Neural progenitor cell (in vitro differentiated cells): ENCODE results near the gene PCGF5. TPM values are rescaled to one million over a fixed set of nuclear protein-coding genes. Genes with fewer than 3 reads are reported as not detected.

Source experiments
- DNase-seq: peaks from one replicate; pipeline ENCODE4 v3.0.0-alpha.2; 2016; ENCODE audit warnings: low spot score
- H2AFZ ChIP-seq: fragments of 200-600 bp; sonication (generic); replicated peaks from 2 replicates; pipeline ENCODE4 v1.6.1; 2016; ENCODE audit warnings: antibody characterized with exemption
- H3F3A ChIP-seq: fragments of 200-600 bp; sonication (generic); 2 replicates; pipeline ENCODE4 v1.6.1; 2016; ENCODE audit warnings: antibody characterized with exemption, low read depth
- H3K27ac ChIP-seq: fragments of 200-600 bp; sonication (generic); 2 replicates; pipeline ENCODE4 v1.5.1; 2016; ENCODE audit warnings: mild to moderate bottlenecking
- H3K27me3 ChIP-seq: fragments of 200-600 bp; sonication (generic); 2 replicates; pipeline ENCODE4 v1.6.1; 2016; ENCODE audit warnings: mild to moderate bottlenecking, moderate library complexity
- H3K36me3 ChIP-seq: fragments of 200-600 bp; sonication (generic); 2 replicates; pipeline ENCODE4 v1.5.1; 2016
- H3K4me1 ChIP-seq: fragments of 200-600 bp; sonication (generic); 2 replicates; pipeline ENCODE4 v1.6.1; 2016; ENCODE audit warnings: mixed run types
- H3K4me2 ChIP-seq: fragments of 200-600 bp; sonication (generic); 2 replicates; pipeline ENCODE4 v1.6.1; 2016
- H3K4me3 ChIP-seq: fragments of 200-600 bp; sonication (generic); 2 replicates; pipeline ENCODE4 v1.5.1; 2016
- H3K79me2 ChIP-seq: fragments of 200-600 bp; sonication (generic); 2 replicates; pipeline ENCODE4 v1.6.1; 2016; ENCODE audit warnings: low read depth
- H3K9ac ChIP-seq: fragments of 200-600 bp; sonication (generic); 2 replicates; pipeline ENCODE4 v1.6.1; 2016
- H3K9me3 ChIP-seq: fragments of 200-600 bp; sonication (generic); 2 replicates; pipeline ENCODE4 v1.5.1; 2016; ENCODE audit warnings: low read depth
- H4K20me1 ChIP-seq: fragments of 200-600 bp; sonication (generic); 2 replicates; pipeline ENCODE4 v1.6.1; 2016; ENCODE audit warnings: low read depth
- H3K27ac Mint-ChIP-seq: 3 replicates; pipeline ENCODE4 v1.8.0; 2021; ENCODE audit warnings: mixed read lengths
- H3K27me3 Mint-ChIP-seq: 2 replicates; pipeline ENCODE4 v1.8.0; 2022; ENCODE audit warnings: low read depth, mild to moderate bottlenecking, inconsistent platforms, moderate library complexity, mixed read lengths; ENCODE audit not compliant: insufficient read depth
- H3K36me3 Mint-ChIP-seq: 3 replicates; pipeline ENCODE4 v1.8.0; 2021; ENCODE audit warnings: mixed read lengths
- H3K4me1 Mint-ChIP-seq: 3 replicates; pipeline ENCODE4 v1.8.0; 2021; ENCODE audit warnings: mixed read lengths
- H3K4me3 Mint-ChIP-seq: 3 replicates; pipeline ENCODE4 v1.8.0; 2021; ENCODE audit warnings: mild to moderate bottlenecking, moderate library complexity, mixed read lengths
- H3K9me3 Mint-ChIP-seq: 3 replicates; pipeline ENCODE4 v1.8.0; 2020; ENCODE audit warnings: mixed read lengths
- EZH2 ChIP-seq: fragments of 200-600 bp; sonication (generic); IDR thresholded peaks from 2 replicates; pipeline ENCODE4 v1.6.1; 2017; ENCODE audit warnings: antibody characterized with exemption, mild to moderate bottlenecking, moderate library complexity
- EZH2phosphoT487 ChIP-seq: fragments of 200-600 bp; sonication (generic); IDR thresholded peaks from 2 replicates; pipeline ENCODE4 v1.6.1; 2017; ENCODE audit warnings: antibody characterized with exemption
- total RNA-seq: library from RNA; depleted of rRNA; stranded (reverse); fragments of >200 nt; gene quantifications from 2 replicates; pipeline ENCODE4 v1.2.3, GENCODE V29; 2015; ENCODE audit warnings: low replicate concordance
- TF ChIP-seq, protein P1 (sequence below): fragments of 200-600 bp; sonication (generic); IDR thresholded peaks from 2 replicates; pipeline ENCODE4 v1.5.1; 2017; ENCODE audit warnings: antibody characterized with exemption, mild to moderate bottlenecking

Gene PCGF5
- 3.8 and 6.1 TPM in 2 replicates for total RNA-seq

DNA sequence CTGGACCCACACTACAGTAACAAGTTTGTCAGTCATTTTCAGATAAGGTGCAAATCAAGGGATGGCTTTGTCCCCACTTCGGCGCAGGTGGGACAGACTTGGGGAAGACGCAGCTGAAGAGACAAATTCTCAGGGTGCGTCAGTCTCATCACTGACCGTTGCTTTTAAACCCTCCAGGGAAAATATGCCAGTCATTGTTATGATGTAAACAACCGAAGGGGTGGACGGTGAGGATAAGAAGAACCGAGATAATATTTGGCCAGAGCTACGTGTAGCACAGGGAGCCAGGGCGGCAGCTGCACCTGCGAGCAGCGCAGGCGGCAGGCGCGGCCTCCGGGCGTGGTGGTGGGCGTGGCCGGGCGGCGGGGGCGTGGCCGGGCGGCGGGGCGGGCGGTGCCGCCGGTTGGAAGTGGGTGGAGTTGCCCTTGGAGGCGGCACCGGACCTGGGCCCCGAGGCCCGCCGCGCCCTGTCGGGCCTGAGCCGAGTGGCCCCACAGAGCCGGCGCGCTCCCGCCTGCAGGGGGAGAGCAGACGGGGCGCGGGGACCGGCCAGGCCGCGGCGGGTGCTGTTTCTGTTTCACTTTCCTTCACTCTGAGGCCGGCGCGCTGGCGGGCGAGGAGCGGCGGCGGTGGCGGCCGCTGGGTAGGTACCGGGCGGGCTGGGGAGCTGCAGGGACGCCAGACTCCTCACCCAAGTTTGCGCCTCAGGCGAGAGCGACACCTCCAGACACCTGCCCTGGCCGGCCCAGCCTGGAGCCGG is at the start of gene PCGF5:
Gene PCGF5 (plus strand): TSS at position 470 of the 760 bp plus-strand sequence. CDS start 2,209 bp downstream, outside the sequence.
- H3K79me2 ChIP-seq = no peaks in the 10 kb centered on the region
- H3K27me3 ChIP-seq = peaks cover 78% of the 10 kb centered on the region
- TF ChIP-seq, protein P1, sequence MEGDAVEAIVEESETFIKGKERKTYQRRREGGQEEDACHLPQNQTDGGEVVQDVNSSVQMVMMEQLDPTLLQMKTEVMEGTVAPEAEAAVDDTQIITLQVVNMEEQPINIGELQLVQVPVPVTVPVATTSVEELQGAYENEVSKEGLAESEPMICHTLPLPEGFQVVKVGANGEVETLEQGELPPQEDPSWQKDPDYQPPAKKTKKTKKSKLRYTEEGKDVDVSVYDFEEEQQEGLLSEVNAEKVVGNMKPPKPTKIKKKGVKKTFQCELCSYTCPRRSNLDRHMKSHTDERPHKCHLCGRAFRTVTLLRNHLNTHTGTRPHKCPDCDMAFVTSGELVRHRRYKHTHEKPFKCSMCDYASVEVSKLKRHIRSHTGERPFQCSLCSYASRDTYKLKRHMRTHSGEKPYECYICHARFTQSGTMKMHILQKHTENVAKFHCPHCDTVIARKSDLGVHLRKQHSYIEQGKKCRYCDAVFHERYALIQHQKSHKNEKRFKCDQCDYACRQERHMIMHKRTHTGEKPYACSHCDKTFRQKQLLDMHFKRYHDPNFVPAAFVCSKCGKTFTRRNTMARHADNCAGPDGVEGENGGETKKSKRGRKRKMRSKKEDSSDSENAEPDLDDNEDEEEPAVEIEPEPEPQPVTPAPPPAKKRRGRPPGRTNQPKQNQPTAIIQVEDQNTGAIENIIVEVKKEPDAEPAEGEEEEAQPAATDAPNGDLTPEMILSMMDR = peak; percentile 38
- TF ChIP-seq EZH2 = peak; percentile 38
- peak; percentile 9 for TF ChIP-seq EZH2phosphoT487
- peaks cover 3% of the 10 kb centered on the region for H4K20me1 ChIP-seq
- H3K4me2 ChIP-seq = peak within 1 kb of the TSS; percentile 77
- peak; percentile 96 for DNase-seq
- H3K36me3 Mint-ChIP-seq = no peaks in the 10 kb centered on the region
- H2AFZ ChIP-seq = peak within 1 kb of the TSS; percentile 99
- H3K27ac Mint-ChIP-seq = no peak within 1 kb of the TSS
- H3K36me3 ChIP-seq = no peaks in the 10 kb centered on the region
- H3K4me1 Mint-ChIP-seq = peaks cover 14% of the 10 kb centered on the region
- peak within 1 kb of the TSS; percentile 94 for H3K4me3 Mint-ChIP-seq
- H3K27ac ChIP-seq = no peak within 1 kb of the TSS
- no peak within 1 kb of the TSS for H3K9ac ChIP-seq
- peak within 1 kb of the TSS; percentile 91 for H3K4me3 ChIP-seq
- H3K9me3 Mint-ChIP-seq = no peaks in the 10 kb centered on the region
- H3F3A ChIP-seq = no peaks in the 10 kb centered on the region
- peaks cover 19% of the 10 kb centered on the region for H3K27me3 Mint-ChIP-seq
- H3K4me1 ChIP-seq = peaks cover 4% of the 10 kb centered on the region
- no peaks in the 10 kb centered on the region for H3K9me3 ChIP-seq

DNA sequence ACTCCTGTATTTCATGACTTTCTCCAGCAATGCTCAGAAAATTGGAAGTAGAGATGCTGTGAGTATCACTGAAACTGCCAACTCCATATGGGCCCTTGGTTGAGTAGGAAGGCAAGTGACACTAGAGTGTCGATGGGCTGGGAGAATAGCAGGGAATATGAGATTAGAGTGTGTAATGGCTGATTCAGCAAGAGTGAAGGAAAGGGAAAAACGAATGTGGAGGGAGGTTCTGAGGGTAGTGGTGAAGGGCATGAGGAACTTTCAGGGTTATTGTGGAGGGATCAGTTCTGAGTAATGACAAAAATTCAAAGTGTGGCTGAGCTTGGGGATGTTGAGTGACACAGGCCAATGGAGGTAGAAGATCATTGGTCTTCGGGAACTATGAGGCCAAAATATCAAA is 49.0 kb upstream of the PCGF5 start:
- no peak overlapping the region for H3K4me3 Mint-ChIP-seq
- no peak for DNase-seq
- Histone ChIP-seq H3K27me3 (peaks cover 22% of the 10 kb centered on the region), H3K9ac (no peak overlapping the region), H4K20me1 (no peaks in the 10 kb centered on the region), H3K4me2 (no peak overlapping the region), H3K9me3 (no peaks in the 10 kb centered on the region), H3K27ac (no peak overlapping the region), H3F3A (no peaks in the 10 kb centered on the region), H3K4me3 (no peak overlapping the region), H2AFZ (no peak overlapping the region), H3K36me3 (no peaks in the 10 kb centered on the region), H3K4me1 (no peaks in the 10 kb centered on the region), H3K79me2 (no peaks in the 10 kb centered on the region)
- peaks cover 19% of the 10 kb centered on the region for H3K9me3 Mint-ChIP-seq
- no peak overlapping the region for H3K27ac Mint-ChIP-seq
- no peaks in the 10 kb centered on the region for H3K4me1 Mint-ChIP-seq
- H3K27me3 Mint-ChIP-seq = peaks cover 5% of the 10 kb centered on the region
- TF ChIP-seq EZH2phosphoT487 (no peak), EZH2 (no peak)
- TF ChIP-seq, protein P1 = no peak
- peaks cover 2% of the 10 kb centered on the region for H3K36me3 Mint-ChIP-seq

DNA sequence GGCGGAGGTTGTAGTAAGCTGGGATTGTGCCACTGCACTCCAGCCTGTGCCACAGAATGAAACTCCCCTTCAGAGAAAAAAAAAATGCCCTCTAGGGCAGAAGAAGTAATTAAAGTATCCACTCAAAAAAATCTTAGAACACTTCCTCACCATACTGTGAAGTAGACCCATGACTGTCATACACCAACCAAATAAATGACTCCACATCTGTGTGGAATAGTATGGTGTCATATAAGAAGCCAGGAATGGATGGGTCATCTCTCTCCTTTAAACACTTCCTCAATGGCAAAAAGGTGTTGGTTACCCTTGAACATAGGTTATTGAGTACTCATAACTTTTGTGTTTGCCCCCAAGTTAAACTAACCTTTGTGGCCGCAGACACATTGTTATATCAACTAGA is 48.1 kb upstream of the PCGF5 start:
- Histone ChIP-seq H3K9ac (no peak overlapping the region), H2AFZ (no peak overlapping the region), H3K4me3 (no peak overlapping the region), H3K4me1 (no peaks in the 10 kb centered on the region), H3K9me3 (no peaks in the 10 kb centered on the region), H3K79me2 (no peaks in the 10 kb centered on the region), H3K36me3 (no peaks in the 10 kb centered on the region), H4K20me1 (no peaks in the 10 kb centered on the region), H3F3A (no peaks in the 10 kb centered on the region), H3K27me3 (peaks cover 13% of the 10 kb centered on the region), H3K4me2 (no peak overlapping the region), H3K27ac (no peak overlapping the region)
- TF ChIP-seq EZH2phosphoT487 (no peak), EZH2 (no peak)
- TF ChIP-seq, protein P1 = no peak
- no peaks in the 10 kb centered on the region for H3K4me1 Mint-ChIP-seq
- DNase-seq = no peak
- peaks cover 3% of the 10 kb centered on the region for H3K36me3 Mint-ChIP-seq
- H3K4me3 Mint-ChIP-seq = no peak overlapping the region
- peaks cover 20% of the 10 kb centered on the region for H3K9me3 Mint-ChIP-seq
- H3K27me3 Mint-ChIP-seq = peaks cover 5% of the 10 kb centered on the region
- no peak overlapping the region for H3K27ac Mint-ChIP-seq
